Measurements from ENCODE around the gene IFITM5.

- TF ChIP-seq CTCF (IDR thresholded peaks at IDR 0.05; ENCODE audit: low read depth, low read length), result no peak
- TF ChIP-seq EZH2phosphoT487 (IDR thresholded peaks at IDR 0.05; ENCODE audit: low read depth), result no peak
Observed at GRCh38 chr11:339963-340362, 40.6 kb upstream of the IFITM5 start.
